GM18909 (cell line): ENCODE results near the gene RERE.

Experiments
- ATAC-seq: cut with Tn5 transposase; IDR thresholded peaks from one replicate; pipeline ENCODE4 v1.9.1; 2021; ENCODE audit warnings: mild to moderate bottlenecking; ENCODE audit not compliant: unreplicated experiment, poor library complexity

The RERE gene

DNA sequence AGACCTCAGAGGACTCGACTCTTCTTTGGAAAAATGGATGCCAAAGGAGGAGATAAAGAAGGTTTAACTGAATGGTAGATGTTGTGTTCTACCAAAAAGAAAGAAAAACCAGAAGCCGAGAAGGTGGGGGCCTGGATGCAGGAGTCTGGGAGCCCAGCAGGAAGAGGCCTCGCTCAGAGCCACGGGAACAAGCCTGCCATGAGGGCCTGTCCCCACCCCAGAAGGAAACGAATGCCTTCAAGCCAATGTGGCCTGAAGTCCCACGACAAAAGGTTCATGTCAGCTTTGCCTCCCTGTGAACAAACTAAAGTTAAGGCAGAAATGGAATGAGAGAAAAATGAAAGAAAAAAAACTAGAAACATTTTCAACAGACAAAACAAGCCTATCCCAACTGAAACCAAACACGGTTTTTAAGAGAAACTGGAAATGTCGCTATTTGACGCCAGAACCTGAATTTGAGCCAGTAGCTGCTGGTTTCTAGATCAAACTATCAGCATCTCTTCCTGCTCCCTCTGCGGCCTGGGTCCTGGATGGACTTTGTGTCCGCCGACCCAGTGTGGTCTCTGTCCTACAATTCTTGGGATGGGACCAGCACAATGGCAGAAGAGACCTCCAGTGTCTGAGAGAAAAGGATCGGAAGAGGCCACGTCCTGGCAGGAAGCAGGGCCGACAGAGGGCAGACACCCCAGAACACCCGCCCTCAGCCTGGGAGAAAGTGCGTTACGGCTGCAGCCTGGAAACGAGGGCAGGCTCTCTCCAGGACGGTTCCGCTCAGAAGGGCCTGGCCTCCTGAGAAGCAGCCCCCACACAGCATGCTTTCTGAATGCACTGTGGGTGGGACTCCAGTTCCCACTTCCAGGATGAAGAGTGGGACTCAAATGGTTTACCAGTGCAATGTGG is 464.3 kb downstream of the RERE start:
- no peak for ATAC-seq

DNA sequence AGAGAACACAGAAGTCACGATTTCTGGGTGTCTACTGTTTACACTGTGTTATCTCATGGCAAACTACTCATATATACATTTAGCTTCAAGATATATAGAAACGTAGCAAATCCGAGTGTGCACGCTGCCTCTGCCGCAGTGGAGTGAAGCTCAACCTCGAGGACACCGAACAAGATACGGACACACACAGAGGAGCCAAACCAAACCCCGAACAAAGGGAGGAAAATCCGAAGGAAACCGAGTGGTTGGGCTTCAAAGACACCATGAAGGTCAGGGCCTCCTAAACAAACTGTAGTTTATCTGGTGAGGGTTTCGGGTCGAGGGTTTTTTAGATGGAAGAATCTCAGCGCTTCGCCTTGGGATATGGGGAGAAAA is 465.0 kb downstream of the RERE start:
- ATAC-seq, result no peak

DNA sequence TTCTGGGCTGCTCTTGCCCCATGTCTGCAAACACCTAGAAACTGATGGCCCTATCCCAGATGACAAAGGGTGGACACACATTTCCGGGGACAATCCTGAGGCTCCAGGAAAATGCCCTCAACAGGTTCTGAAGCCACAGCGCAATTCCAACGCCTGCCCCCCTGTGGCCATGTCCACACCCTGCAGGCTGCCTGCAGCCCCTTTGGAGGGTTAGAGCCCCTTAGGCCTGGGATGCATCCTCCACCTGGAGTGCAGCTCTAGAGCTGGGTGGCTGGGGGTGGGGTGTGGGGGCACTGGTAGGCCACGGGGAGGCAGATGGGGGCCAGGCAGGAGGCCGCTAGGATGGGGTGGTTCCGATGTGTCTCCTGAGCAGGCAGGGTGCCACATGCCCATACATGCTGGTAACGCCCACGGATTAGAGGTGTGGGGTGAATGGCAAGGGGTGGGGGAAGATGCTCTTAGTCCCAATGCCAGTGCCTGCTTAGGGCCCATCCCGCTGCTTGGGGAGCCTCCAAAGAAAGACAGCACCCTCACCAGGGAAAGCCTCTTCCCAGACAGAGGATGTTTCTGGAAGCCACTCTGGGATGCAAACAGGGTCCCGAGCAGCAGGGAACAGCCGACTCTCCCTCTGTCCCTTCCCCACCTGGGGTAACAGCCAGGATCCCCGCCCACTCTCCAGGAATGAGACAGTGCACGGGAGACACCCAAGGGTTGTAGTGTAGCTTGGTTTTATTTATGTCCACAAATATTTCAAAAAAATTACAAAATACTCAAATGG is 465.6 kb downstream of the RERE start:
- ATAC-seq, result no peak

DNA sequence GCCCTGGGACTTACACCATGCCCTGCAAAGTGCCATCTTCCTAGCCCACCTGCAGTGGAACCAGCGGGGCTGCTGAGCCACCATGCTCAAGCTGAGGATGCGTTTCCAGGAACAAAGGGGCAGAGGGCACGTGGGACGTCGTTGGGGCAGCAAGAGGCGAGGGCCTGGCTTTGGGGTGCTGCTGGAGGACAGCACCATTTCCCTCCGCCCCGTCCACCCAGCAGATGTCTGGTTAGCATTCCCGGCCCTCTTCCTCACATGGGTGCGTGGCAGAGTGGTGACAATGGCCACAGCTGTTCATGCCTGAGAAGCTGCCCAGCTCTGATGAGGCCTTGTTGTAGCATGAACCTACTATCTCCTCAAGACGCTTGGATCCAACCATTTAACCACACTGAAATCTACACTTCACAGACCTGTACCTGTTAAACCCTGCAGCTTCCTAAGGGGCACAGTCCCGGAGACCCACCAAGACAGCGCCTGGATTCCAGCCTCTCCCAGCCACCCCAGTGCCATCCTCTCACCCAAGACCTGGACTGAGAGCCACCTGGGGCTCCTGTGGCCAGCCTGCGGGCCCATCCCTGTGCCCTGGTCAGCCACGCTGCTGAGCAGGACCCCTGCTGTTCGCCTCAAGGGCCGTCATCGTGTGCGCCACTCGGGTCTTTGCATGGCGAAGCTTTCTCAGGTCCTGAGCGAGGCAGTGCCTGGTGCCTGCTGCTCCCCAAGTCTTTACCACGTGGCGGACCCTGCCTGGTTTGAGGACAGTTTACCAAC is 466.3 kb downstream of the RERE start:
- ATAC-seq, result no peak

DNA sequence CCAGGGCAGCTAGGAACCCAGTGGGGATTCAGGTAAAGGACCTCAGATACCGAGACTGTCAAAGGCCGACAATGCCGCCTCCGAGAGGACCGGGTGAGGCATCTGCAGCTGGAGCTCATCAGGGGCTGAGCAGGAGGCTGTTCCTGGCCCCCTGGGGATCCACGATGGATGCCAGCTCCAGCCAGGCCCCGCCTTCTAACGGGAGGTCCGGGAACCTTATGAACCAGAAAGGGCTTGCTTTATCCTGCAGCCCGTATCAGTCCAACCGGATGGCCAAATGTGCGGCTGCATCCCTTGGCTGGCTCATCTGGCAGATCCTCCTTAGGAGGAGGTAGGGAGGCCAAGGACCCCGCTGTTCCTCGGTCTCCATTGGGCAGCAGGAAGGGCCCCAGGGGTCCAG is 467.5 kb downstream of the RERE start:
- ATAC-seq, result no peak

DNA sequence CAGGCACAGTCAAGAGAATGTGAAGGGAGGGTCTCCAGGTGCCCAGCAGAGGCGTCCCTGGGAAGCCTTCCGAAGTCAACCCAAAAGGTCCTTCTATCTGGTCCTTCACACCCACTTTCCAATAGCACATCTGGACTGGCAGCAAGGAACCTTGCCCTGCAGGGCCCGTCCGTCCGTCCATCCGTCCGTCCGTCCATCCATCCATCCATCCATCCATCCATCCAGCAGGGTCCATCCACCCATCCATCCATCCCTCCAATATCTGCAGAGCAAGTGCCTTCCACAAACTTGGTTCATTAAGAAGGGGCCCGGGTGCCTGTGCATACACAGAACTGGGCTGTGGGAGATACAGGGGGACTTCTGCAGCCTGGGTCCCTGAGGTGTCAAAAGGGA is 468.0 kb downstream of the RERE start:
- ATAC-seq, result no peak

DNA sequence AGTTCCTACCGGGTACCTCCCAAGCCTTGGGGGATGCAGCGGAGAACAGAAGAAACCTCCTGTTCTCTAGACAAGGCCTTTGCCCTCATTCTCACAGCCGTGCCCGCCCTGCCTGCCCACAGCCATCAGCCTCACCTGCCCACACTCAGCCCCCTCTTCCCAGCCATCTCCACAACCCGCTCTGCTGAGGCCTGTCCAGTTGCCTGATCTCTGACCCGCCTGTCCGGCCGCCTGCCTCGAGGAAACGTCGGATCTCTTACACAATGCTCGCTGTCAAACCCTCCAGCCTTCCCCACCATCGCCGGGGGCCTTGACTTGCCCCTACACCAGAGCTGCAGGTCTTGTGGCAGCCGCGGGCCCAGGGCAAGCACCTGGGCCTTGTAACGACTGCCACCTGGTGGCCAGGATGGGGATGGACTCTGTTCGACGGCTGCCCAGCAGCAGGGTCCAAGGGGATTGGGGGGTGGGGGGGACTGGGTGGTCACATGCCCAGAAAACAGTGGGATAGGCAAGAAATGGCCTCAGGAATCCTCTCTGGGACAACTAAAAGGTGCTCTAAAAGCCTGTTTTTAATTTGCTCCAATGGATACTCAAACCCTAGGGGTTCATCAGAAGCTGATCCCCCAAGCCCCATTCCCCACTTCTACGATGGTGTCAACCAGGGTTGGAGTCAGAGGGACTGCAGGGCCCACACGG is 468.5 kb downstream of the RERE start:
- ATAC-seq, result no peak

DNA sequence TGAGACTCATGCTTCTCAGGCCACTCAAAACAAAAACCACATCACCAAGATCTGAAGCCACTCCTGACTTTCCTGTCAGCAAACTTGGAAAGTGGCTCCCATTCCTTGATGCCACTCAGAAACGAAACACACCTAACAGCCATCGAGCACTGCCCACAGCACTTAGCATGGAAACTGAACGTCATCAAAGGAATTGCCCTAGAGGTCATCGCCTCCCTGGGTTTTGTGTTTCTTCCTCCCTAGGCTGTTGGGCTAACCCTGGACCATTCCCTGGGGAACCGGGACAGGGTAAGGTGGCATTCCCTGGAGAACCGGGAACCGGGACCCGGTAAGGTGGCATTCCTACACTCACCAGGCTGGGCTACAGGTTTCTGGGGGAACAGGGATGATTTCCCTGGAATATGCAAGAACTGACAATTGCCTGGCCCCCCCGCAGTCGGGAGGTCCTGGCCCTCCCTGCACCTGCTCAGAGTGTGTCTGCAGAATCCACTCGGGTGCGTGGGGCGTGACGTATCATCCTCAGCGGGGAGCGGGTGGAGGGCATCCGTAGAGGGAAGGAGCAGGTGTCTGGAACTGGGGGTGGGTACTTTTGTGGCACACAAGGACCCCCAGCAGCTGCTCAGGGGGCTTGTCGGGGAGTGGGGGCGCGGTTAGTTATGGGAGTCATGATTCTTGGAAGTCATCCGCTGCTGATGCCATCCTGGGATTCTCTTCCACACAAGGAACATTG is 469.2 kb downstream of the RERE start:
- no peak for ATAC-seq

DNA sequence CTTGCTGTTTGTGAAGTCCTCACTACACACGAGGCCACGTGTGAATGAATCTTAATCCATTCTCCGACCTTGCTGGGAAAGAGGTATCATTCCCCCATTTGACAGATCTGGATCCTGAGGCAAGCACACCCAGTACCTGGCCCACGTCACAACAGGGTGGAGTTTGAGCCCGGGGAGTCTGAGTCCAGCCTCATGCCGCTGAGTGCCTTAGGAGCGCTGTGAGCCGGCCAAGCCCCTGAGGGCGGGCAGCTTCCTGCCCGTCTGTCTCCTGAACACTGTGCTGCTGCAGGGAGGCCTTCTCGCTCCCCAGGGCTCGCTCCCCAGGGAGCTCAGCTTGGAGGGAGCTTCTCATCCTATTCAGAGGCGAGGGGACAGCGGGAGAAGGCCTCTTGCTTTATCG is 469.8 kb downstream of the RERE start:
- no peak for ATAC-seq

DNA sequence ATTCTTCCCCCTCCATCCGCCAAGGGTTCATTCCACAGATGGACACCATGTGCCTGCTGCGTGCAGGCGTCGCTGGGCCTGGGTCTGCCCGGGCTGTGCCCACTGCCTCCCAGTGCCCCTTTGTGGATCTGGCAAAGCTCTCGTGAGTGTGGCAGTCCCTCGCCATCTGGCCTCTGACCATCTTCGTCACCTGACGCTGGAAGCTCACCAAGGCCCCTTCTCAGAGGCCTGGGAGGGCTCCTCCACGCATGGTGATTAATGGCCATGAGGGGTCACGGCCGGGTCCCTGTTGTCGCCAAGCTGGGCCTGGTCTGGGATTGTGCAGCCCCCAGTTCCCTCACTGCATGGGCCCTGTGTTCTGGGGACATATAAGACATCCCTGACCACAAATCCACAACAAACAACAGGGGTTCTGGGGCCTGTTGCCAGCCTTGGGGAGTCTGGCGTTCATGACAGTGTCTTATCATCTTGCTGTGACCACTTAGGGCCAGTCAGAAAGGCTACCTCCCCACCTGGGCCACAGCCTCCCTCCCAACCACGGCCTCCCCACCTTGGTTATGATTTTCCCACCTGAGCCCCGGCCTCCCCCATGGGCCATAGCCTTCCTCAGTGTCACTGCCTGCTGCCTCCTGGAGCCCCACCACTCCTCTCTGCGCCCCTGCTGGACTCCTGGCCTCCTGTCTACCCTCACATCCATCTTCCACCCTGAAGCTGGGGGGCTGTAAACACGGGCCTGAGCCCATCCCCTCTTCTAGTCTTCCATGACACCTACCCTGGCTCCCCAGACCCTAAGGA is 471.6 kb downstream of the RERE start:
- ATAC-seq, result no peak

DNA sequence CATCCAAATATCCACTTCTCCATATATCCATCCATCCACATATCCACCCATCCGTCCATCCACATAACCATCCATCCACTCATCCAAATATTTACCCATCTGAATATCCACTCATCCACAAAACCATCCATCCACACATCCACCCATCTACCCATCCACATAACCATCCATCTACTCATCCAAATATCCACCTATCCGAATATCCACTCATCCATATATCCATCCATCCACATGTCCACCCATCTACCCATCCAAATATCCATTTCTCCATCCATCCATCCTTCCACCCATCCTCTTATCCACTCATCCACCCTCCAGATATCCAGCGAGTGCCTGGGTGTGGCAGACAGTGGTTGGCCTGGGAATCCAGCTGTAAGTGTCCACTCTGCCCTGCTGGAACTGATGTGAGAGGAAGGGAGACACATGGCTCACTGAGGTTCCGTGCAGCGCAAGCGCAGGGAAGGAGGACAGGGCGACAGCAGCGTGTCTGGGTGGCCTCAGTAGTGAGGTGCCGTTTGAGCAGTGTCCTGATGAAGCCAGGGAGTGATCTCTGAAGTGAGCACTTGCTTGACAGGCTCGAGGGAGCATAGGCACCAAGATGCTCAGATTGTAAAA is 472.4 kb downstream of the RERE start:
- ATAC-seq, result no peak

DNA sequence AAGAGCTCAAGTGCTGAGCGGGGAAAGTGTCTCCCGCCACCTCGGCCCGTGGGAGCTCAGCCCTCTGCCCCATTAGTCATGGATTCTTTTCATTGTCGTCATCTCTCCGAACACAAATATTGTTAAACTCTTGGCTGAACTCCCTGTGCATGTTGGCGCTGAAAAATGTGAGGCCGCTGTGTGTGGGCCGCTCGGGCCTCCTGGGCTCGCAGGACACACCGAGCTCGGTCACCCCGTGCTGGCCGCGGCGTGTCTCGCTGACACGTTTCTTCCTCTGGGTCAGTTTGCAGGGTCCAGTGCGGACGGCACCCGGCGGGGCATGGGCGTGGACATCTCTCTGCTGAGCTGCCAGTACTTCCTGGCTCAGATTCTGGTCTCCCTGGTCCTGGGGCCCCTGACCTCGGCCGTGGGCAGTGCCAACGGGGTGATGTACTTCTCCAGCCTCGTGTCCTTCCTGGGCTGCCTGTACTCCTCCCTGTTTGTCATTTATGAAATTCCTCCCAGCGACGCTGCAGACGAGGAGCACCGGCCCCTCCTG is 473.9 kb downstream of the RERE start:
- no peak for ATAC-seq

DNA sequence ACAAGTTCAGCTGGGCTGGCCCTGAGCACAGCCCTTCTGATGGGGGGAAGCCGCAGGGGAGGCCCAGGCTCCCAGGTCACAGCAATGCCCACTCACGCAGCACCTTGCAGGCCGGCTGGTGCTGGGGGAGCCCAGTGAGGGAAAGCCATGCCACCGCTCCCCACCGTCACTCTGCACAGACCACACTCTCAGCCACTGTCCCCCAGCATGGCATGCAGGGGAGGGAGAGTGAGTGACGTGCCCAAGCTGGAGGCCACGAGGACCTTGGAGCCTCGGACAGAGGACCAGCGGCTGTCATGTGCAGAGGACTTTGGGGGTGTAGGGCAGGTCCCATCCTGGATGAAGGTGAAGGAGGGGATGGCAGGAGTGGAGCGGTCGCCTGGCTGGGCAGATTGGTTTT is 474.4 kb downstream of the RERE start:
- no peak for ATAC-seq

DNA sequence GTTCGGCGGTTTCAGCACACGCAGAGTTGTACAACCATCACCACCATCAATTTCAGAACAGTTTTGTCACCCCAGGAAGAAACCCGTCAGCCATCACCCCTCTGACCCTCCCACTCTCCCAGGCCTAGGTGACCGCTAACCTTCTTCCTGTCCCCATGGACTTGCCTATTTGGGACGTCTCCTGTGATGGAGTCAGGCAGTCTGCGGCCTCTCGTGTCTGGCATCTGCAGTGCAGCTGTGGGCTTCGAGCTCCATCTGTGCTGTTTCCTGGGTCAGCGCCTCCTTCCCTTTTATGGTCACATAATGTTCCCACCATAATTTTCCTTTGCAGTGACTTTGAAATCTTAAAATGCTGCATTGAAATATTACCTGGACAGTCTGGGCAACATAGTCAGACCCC is 475.1 kb downstream of the RERE start:
- no peak for ATAC-seq

DNA sequence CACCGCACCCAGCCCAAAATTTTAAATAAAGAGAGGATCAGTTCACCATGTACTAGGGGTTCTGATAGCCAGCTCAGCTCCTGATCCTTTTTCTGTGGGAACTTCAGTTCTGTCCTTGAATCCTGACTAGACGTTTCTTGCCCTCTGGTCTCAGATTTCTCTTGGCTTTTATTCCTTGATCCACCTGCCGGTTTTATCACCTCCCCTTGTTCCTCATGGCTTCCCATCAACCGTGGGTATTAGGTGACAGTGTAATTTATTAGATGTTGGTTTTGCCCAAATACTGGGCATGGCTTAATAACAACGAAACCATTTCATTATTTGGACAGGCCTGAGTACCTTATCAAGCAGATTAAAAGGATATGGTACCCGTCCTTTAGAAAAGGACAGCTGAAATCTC is 477.0 kb downstream of the RERE start:
- ATAC-seq, result no peak

DNA sequence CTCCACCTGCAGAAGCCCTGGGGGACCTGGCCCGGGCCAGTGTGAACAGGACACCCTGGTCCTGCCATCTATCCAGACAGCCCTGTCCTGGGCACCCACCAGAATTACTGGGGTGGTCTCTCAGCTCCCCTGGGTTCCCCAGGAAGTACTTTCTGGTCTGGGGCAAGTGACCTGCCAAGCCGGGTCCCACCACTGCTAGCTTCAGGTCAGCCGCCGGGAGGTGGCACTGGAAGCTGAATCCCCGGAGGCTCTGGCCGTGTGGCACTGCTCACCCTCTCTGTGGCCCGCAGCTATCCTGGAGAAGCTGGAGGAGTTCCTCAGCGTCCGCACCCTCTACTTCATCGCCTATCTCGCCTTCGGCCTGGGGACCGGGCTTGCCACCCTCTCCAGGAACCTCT is 478.2 kb downstream of the RERE start:
- no peak for ATAC-seq

DNA sequence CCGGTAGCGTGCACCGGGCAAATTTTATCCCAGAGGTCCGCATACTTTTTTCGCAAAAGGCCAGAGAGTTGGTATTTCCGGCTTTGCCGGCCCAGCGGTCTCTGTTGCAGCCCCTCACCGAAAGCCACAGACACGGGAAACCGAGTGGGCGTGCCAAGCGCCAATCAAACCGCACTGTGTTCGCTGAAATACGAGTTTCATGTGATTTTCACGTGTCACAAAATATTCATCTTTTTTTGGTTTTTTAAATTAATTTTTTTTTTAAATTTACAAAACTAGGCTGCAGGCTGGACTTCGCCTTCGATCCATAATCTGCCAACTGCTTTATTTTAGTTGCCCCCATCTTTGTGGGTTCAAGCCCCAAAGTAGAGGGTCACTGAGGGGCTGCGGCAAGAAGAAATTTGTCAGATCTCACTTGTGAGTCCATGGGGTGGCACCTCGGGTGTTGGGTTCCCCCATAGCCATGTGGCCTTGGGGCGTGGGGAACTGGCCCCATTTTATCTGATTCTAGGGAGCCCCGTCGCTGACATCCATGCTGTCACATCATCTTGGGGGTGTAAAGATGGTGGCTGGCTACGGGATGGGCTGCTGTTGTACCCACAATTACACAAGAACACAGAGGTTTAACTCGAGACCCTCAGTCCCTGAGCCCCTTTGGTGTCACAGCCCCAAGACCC is 478.8 kb downstream of the RERE start:
- no peak for ATAC-seq
